SK-N-SH (cell line): ENCODE measurements around the gene EFCAB8. TPM values are rescaled to one million over a fixed set of nuclear protein-coding genes. Genes with fewer than 3 reads are reported as not detected.

Experiments
- CTCF ChIA-PET: fragments of 300-600, 350-600 bp; formaldehyde crosslinking; extraction: SDS; loops from one replicate; lab custom pipeline; 2021; lab: Yijun Ruan, JAX
- POLR2A ChIA-PET: fragments of 350-600 bp; sonication (Branson Sonifier 250); formaldehyde crosslinking; extraction: SDS; loops from one replicate; lab custom pipeline; 2020; ENCODE audit warnings: antibody characterized with exemption, inconsistent platforms; lab: Yijun Ruan, JAX
- DNase-seq: peaks from one replicate; pipeline ENCODE4 v3.0.0; 2012
- H2AFZ ChIP-seq: fragments of 200-600 bp; sonication (generic); 2 replicates; pipeline ENCODE4 v1.8.1; 2016; ENCODE audit warnings: antibody characterized with exemption, mild to moderate bottlenecking, low read depth
- H3F3A ChIP-seq: fragments of 200-600 bp; sonication (generic); replicated peaks from 2 replicates; pipeline ENCODE3; 2016; ENCODE audit warnings: antibody characterized with exemption, mild to moderate bottlenecking; ENCODE audit not compliant: insufficient read depth
- H3K27ac ChIP-seq, 2 experiments: fragments of 200-500 bp in 1 of 2; fragments of 200-600 bp in 1 of 2; sonication (Bioruptor generic) in 1 of 2; sonication (generic), shearing (Covaris generic) in 1 of 2; 2 replicates each; pipeline versions ENCODE4 v1.5.1 to v1.6.1; 2014 to 2016; ENCODE audit warnings: low read depth in 2 of 2, inconsistent platforms in 1 of 2, low read length in 1 of 2, mild to moderate bottlenecking in 1 of 2, mixed read lengths in 1 of 2
- H3K27me3 ChIP-seq: fragments of 200-600 bp; sonication (generic), shearing (Covaris generic); 2 replicates; pipeline ENCODE4 v1.6.1; 2016; ENCODE audit warnings: mixed run types; ENCODE audit not compliant: insufficient read depth
- H3K36me3 ChIP-seq, 2 experiments: fragments of 200-500 bp in 1 of 2; fragments of 200-600 bp in 1 of 2; sonication (Bioruptor generic) in 1 of 2; sonication (generic) in 1 of 2; replicated peaks in 1 of 2; 2 replicates each; pipeline versions ENCODE3 to v1.5.1; 2014 to 2016; ENCODE audit warnings: low read length in 1 of 2, mild to moderate bottlenecking in 1 of 2; ENCODE audit not compliant: insufficient read depth in 2 of 2, control insufficient read depth in 1 of 2
- H3K4me1 ChIP-seq, 2 experiments: fragments of 200-500 bp in 1 of 2; fragments of 200-600 bp in 1 of 2; sonication (Bioruptor generic) in 1 of 2; sonication (generic), shearing (Covaris generic) in 1 of 2; 2 replicates each; pipeline versions ENCODE4 v1.5.1 to v1.6.1; 2014 to 2016; ENCODE audit warnings: low read depth in 1 of 2, low read length in 1 of 2, mixed run types in 1 of 2; ENCODE audit not compliant: insufficient read depth in 2 of 2, control insufficient read depth in 1 of 2
- H3K4me2 ChIP-seq: fragments of 200-600 bp; sonication (generic), shearing (Covaris generic); 2 replicates; pipeline ENCODE4 v1.6.1; 2017; ENCODE audit warnings: mixed run types
- H3K4me3 ChIP-seq, 2 experiments: fragments of 200-500 bp in 1 of 2; fragments of 200-600 bp in 1 of 2; sonication (Bioruptor generic) in 1 of 2; sonication (generic), shearing (Covaris generic) in 1 of 2; 2 replicates each; pipeline versions ENCODE4 v1.5.1 to v1.8.1; 2014 to 2016; ENCODE audit warnings: low read depth in 2 of 2, inconsistent platforms in 1 of 2, low read length in 1 of 2, mild to moderate bottlenecking in 1 of 2, mixed read lengths in 1 of 2, moderate library complexity in 1 of 2
- H3K79me2 ChIP-seq: fragments of 200-600 bp; sonication (generic); 2 replicates; pipeline ENCODE4 v1.8.1; 2017; ENCODE audit warnings: mild to moderate bottlenecking; ENCODE audit not compliant: insufficient read depth
- H3K9ac ChIP-seq: fragments of 200-600 bp; sonication (generic); 2 replicates; pipeline ENCODE4 v1.6.1; 2017; ENCODE audit warnings: mixed run types
- H3K9me2 ChIP-seq: fragments of 200-600 bp; sonication (generic); 2 replicates; pipeline ENCODE4 v1.6.1; 2017; ENCODE audit warnings: mixed run types
- H3K9me3 ChIP-seq: fragments of 200-600 bp; sonication (generic); 2 replicates; pipeline ENCODE4 v1.6.1; 2017; ENCODE audit warnings: mixed run types, mild to moderate bottlenecking, moderate library complexity
- H4K20me1 ChIP-seq: fragments of 200-600 bp; sonication (generic); 2 replicates; pipeline ENCODE4 v1.6.1; 2017; ENCODE audit warnings: mild to moderate bottlenecking, mixed run types; ENCODE audit not compliant: insufficient read depth
- FOSL2 ChIP-seq: IDR thresholded peaks from 2 replicates; pipeline ENCODE4 v1.4.0; 2012; ENCODE audit warnings: low read depth, mild to moderate bottlenecking, moderate library complexity, borderline replicate concordance
- FOXM1 ChIP-seq: IDR thresholded peaks from 2 replicates; pipeline ENCODE4 v1.4.0; 2012; ENCODE audit warnings: low read depth, mild to moderate bottlenecking
- GABPA ChIP-seq: IDR thresholded peaks from 2 replicates; pipeline ENCODE4 v1.4.0; 2012; ENCODE audit warnings: low read depth, mild to moderate bottlenecking
- MAX ChIP-seq: IDR thresholded peaks from 2 replicates; pipeline ENCODE4 v1.4.0; 2012; ENCODE audit warnings: low read depth
- MEF2A ChIP-seq: IDR thresholded peaks from 2 replicates; pipeline ENCODE4 v1.4.0; 2012; ENCODE audit warnings: low read depth, borderline replicate concordance
- NRF1 ChIP-seq: IDR thresholded peaks from 2 replicates; pipeline ENCODE4 v1.6.1; 2012; ENCODE audit warnings: low read depth, mild to moderate bottlenecking, low read length
- POLR2AphosphoS5 ChIP-seq: IDR thresholded peaks from 2 replicates; pipeline ENCODE4 v1.6.1; 2012; ENCODE audit warnings: low read depth, low read length
- RAD21 ChIP-seq: IDR thresholded peaks from 2 replicates; pipeline ENCODE4 v1.6.1; 2012; ENCODE audit warnings: mild to moderate bottlenecking, low read length
- RCOR1 ChIP-seq: fragments of 150-350 bp; IDR thresholded peaks from 2 replicates; pipeline ENCODE4 v1.6.1; 2017; ENCODE audit warnings: antibody characterized with exemption, low read length
- RFX5 ChIP-seq: IDR thresholded peaks from 2 replicates; pipeline ENCODE4 v1.6.1; 2012; ENCODE audit warnings: mild to moderate bottlenecking, improper control_type of control experiment, low read length
- RXRA ChIP-seq: IDR thresholded peaks from 2 replicates; pipeline ENCODE4 v1.4.0; 2012; ENCODE audit warnings: low read depth, mild to moderate bottlenecking, borderline replicate concordance
- SIN3A ChIP-seq: IDR thresholded peaks from 2 replicates; pipeline ENCODE4 v1.6.1; 2012; ENCODE audit warnings: low read depth, mild to moderate bottlenecking, low read length, moderate library complexity, borderline replicate concordance
- SMC3 ChIP-seq: IDR thresholded peaks from 2 replicates; pipeline ENCODE4 v1.6.1; 2012; ENCODE audit warnings: low read depth, low read length, improper control_type of control experiment
- TCF12 ChIP-seq: IDR thresholded peaks from 2 replicates; pipeline ENCODE4 v1.4.0; 2012
- ZBTB33 ChIP-seq: IDR thresholded peaks from 2 replicates; pipeline ENCODE4 v1.4.0; 2012; ENCODE audit warnings: low read depth, borderline replicate concordance
- WGBS: methylation state at CpG from one replicate; pipeline ENCODE4 v1.1.6; 2017; ENCODE audit warnings: low lambda C conversion rate; 5-methylcytosine and 5-hydroxymethylcytosine counted together
- polyA plus RNA-seq, 3 experiments: library from polyadenylated mRNA; depleted of rRNA; stranded (reverse); fragments of >200 nt; gene quantifications; 2 replicates each; pipeline ENCODE4 v1.2.3, GENCODE V29; 2012
- TF ChIP-seq, protein P1 (sequence below): IDR thresholded peaks from 2 replicates; pipeline ENCODE4 v1.6.1; 2012; ENCODE audit warnings: mild to moderate bottlenecking, low read depth, low read length, moderate library complexity
- TF ChIP-seq, protein P2 (sequence below): fragments of 150-350 bp; IDR thresholded peaks from 2 replicates; pipeline ENCODE4 v1.6.1; 2017; ENCODE audit warnings: antibody characterized with exemption, low read length, low read depth, borderline replicate concordance
- TF ChIP-seq, protein P3 (sequence below): IDR thresholded peaks from 2 replicates; pipeline ENCODE4; 2012

EFCAB8 gene
- polyA plus RNA-seq, 1 of the 3 experiments (the other 2 are of a cell fraction): not detected

GRCh38 chr20:33007376-33008335, 148.9 kb downstream of the EFCAB8 start, which contains the start of gene BPIFB2:
Gene BPIFB2 (plus strand): TSS chr20:33007704. CDS start chr20:33008575, 871 bp downstream.
- WGBS: 38% methylated on average over 3 of the region's 11 CpGs
- H3K36me3 ChIP-seq: no peaks in the 10 kb centered on the region
- TF ChIP-seq SMC3 (no peak), NRF1 (no peak), RFX5 (no peak), RAD21 (no peak), FOXM1 (no peak), FOSL2 (no peak), SIN3A (no peak), MEF2A (no peak), POLR2AphosphoS5 (no peak), RCOR1 (no peak), MAX (no peak), RXRA (no peak), ZBTB33 (no peak), GABPA (no peak), TCF12 (no peak)
- TF ChIP-seq, protein P1, sequence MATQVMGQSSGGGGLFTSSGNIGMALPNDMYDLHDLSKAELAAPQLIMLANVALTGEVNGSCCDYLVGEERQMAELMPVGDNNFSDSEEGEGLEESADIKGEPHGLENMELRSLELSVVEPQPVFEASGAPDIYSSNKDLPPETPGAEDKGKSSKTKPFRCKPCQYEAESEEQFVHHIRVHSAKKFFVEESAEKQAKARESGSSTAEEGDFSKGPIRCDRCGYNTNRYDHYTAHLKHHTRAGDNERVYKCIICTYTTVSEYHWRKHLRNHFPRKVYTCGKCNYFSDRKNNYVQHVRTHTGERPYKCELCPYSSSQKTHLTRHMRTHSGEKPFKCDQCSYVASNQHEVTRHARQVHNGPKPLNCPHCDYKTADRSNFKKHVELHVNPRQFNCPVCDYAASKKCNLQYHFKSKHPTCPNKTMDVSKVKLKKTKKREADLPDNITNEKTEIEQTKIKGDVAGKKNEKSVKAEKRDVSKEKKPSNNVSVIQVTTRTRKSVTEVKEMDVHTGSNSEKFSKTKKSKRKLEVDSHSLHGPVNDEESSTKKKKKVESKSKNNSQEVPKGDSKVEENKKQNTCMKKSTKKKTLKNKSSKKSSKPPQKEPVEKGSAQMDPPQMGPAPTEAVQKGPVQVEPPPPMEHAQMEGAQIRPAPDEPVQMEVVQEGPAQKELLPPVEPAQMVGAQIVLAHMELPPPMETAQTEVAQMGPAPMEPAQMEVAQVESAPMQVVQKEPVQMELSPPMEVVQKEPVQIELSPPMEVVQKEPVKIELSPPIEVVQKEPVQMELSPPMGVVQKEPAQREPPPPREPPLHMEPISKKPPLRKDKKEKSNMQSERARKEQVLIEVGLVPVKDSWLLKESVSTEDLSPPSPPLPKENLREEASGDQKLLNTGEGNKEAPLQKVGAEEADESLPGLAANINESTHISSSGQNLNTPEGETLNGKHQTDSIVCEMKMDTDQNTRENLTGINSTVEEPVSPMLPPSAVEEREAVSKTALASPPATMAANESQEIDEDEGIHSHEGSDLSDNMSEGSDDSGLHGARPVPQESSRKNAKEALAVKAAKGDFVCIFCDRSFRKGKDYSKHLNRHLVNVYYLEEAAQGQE: no peak
- TF ChIP-seq, protein P2, sequence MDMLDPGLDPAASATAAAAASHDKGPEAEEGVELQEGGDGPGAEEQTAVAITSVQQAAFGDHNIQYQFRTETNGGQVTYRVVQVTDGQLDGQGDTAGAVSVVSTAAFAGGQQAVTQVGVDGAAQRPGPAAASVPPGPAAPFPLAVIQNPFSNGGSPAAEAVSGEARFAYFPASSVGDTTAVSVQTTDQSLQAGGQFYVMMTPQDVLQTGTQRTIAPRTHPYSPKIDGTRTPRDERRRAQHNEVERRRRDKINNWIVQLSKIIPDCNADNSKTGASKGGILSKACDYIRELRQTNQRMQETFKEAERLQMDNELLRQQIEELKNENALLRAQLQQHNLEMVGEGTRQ: no peak
- TF ChIP-seq, protein P3, sequence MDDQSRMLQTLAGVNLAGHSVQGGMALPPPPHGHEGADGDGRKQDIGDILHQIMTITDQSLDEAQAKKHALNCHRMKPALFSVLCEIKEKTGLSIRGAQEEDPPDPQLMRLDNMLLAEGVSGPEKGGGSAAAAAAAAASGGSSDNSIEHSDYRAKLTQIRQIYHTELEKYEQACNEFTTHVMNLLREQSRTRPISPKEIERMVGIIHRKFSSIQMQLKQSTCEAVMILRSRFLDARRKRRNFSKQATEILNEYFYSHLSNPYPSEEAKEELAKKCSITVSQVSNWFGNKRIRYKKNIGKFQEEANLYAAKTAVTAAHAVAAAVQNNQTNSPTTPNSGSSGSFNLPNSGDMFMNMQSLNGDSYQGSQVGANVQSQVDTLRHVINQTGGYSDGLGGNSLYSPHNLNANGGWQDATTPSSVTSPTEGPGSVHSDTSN: no peak
- TF ChIP-seq, all 33 proteins: peak for 0
- H3K4me1 ChIP-seq: no peaks in the 10 kb centered on the region
- DNase-seq: no peak
- H3F3A ChIP-seq: no peaks in the 10 kb centered on the region
- H3K9ac ChIP-seq: no peak within 1 kb of the TSS
- POLR2A ChIA-PET: no interaction called here
- H4K20me1 ChIP-seq: no peaks in the 10 kb centered on the region
- H3K9me2 ChIP-seq: no peaks in the 10 kb centered on the region
- no peak within 1 kb of the TSS for H2AFZ ChIP-seq
- CTCF ChIA-PET: no interaction called here
- H3K9me3 ChIP-seq: no peaks in the 10 kb centered on the region
- H3K4me3 ChIP-seq: no peak within 1 kb of the TSS
- no peak within 1 kb of the TSS for H3K4me2 ChIP-seq
- H3K27ac ChIP-seq: no peak within 1 kb of the TSS
- H3K79me2 ChIP-seq: no peaks in the 10 kb centered on the region
- H3K27me3 ChIP-seq: peaks cover 23% of the 10 kb centered on the region
